Measurements from ENCODE around the gene FHDC1. TPM values are rescaled to one million over a fixed set of nuclear protein-coding genes. Genes with fewer than 3 reads are reported as not detected.

FHDC1 gene
- total RNA-seq, 1 experiment from 2014 or later: 19.9 TPM

DNA sequence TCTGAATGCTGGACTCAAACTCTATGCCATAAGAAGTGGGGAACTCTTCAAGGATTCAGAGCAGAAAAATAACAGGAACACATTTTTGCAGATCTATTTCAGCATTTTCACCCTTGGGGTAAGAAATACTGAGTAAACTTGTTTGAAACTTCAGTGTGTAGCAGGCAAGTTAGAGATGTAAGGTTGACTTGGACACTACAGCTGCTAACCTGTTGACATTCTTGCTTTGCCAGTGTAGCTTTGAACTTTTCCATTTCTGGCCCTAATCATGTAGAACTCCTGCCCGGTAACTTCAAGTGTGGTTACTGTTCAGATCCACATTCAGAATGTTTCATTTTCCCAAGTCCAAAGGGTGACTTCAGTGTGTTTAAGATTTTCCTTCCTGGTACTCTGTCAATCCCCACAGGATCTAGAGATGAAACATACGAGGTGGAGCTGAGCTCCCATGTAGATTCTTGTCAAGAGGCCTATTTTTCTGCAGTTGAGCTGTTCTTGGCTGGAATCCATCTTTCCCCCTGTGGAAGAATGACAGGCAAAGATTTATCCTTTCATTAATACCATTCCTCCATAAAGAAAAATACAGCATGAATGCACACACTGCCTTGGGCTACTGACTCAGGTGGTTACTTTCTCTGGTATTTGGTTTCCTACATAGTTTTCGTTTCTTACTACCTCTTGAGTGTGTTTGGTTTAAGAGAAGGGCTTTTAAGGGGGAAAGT, 34.1 kb downstream of the FHDC1 start:
- H2BK12ac ChIP-seq (ENCODE audit: insufficient read length, low read depth, low read length): no peak overlapping the region
- no peaks in the 10 kb centered on the region for H3K23me2 ChIP-seq (ENCODE audit: insufficient read length, low read depth, low read length, poor library complexity, severe bottlenecking)
- H2AK5ac ChIP-seq (ENCODE audit: insufficient read length, low read length): no peak overlapping the region
- no peak overlapping the region for H4K8ac ChIP-seq (replicated peaks; ENCODE audit: insufficient read length, low read depth, low read length)
- no peak overlapping the region for H2BK5ac ChIP-seq (ENCODE audit: insufficient read length, low read length)
- H3K4me1 Mint-ChIP-seq: no peaks in the 10 kb centered on the region
- no peak overlapping the region for H4K5ac ChIP-seq (ENCODE audit: insufficient read length, low read depth, low read length)
- H2AFZ ChIP-seq (ENCODE audit: low read length): no peak overlapping the region
- no peak overlapping the region for H3K18ac ChIP-seq (ENCODE audit: insufficient read length, low read depth, low read length)
- no peaks in the 10 kb centered on the region for H3K27me3 Mint-ChIP-seq (ENCODE audit: low read depth)
- H3K4me3 Mint-ChIP-seq: no peak overlapping the region
- no peak overlapping the region for H3K27ac ChIP-seq (ENCODE audit: insufficient read length, low read depth, low read length)
- H3K4me2 ChIP-seq (ENCODE audit: insufficient read depth, insufficient read length, low read length): no peak overlapping the region
- no peak overlapping the region for H3K4ac ChIP-seq (ENCODE audit: low read depth, low read length)
- H4K20me1 ChIP-seq (ENCODE audit: control insufficient read depth, insufficient read depth, insufficient read length): no peaks in the 10 kb centered on the region
- no peaks in the 10 kb centered on the region for H3K9me3 Mint-ChIP-seq
- H3K27ac Mint-ChIP-seq: peak overlapping the region in 2 of 3 experiments; percentile 23 to 25; a peak in 1 of 7 replicates
- no peak overlapping the region for H2BK120ac ChIP-seq (ENCODE audit: low read depth, low read length, poor library complexity, severe bottlenecking)
- H3K36me3 Mint-ChIP-seq (ENCODE audit: insufficient read depth in 1 of 3, low read depth in 3 of 3): peaks cover 42 to 81% (median 66%) of the 10 kb centered on the region in 3 experiments; a peak in 6 of 7 replicates
- H3K4me1 ChIP-seq (ENCODE audit: insufficient read depth, low read length): no peaks in the 10 kb centered on the region
- H3K79me2 ChIP-seq (ENCODE audit: insufficient read depth, low read length): no peaks in the 10 kb centered on the region
- H3K23ac ChIP-seq (ENCODE audit: insufficient read length, low read depth, low read length): no peak overlapping the region
- H2BK20ac ChIP-seq (ENCODE audit: low read depth, low read length, poor library complexity, severe bottlenecking): no peak overlapping the region
- no peak overlapping the region for H3K14ac ChIP-seq (ENCODE audit: insufficient read depth, low read length)
- H3K9me3 ChIP-seq (ENCODE audit: control insufficient read depth, low read depth, low read length): no peaks in the 10 kb centered on the region
- H3K9ac ChIP-seq (ENCODE audit: extremely low read depth, insufficient read length, low read length): no peak overlapping the region
- no peak overlapping the region for H4K91ac ChIP-seq (ENCODE audit: insufficient read length, low read depth, low read length)
- H3T11ph ChIP-seq (ENCODE audit: low read length): no peak overlapping the region
- H2BK15ac ChIP-seq (ENCODE audit: low read depth, low read length): no peak overlapping the region
- H3K56ac ChIP-seq (ENCODE audit: insufficient read length, low read depth, low read length): no peak overlapping the region
- no CpG with 5 or more reads among the region's 3 CpGs for WGBS (ENCODE audit: extremely low coverage, insufficient read length, low lambda C conversion rate)
- H3K79me1 ChIP-seq (ENCODE audit: insufficient read depth, low read depth, low read length, poor library complexity, severe bottlenecking): no peaks in the 10 kb centered on the region
- TF ChIP-seq, protein P1, sequence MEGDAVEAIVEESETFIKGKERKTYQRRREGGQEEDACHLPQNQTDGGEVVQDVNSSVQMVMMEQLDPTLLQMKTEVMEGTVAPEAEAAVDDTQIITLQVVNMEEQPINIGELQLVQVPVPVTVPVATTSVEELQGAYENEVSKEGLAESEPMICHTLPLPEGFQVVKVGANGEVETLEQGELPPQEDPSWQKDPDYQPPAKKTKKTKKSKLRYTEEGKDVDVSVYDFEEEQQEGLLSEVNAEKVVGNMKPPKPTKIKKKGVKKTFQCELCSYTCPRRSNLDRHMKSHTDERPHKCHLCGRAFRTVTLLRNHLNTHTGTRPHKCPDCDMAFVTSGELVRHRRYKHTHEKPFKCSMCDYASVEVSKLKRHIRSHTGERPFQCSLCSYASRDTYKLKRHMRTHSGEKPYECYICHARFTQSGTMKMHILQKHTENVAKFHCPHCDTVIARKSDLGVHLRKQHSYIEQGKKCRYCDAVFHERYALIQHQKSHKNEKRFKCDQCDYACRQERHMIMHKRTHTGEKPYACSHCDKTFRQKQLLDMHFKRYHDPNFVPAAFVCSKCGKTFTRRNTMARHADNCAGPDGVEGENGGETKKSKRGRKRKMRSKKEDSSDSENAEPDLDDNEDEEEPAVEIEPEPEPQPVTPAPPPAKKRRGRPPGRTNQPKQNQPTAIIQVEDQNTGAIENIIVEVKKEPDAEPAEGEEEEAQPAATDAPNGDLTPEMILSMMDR (conservative IDR thresholded peaks at IDR 0.05): no peak
- DNase-seq: no peak
- H3K27me3 ChIP-seq (ENCODE audit: insufficient read depth, low read length): no peaks in the 10 kb centered on the region

All from H9 (cell line).